ENCODE results near the gene HPCA. TPM values are rescaled to one million over a fixed set of nuclear protein-coding genes. Genes with fewer than 3 reads are reported as not detected.

The HPCA gene
- total and polyA plus RNA-seq, 2 of the 13 experiments (the other 11 are each of a cell fraction or from before 2014, with no cell fraction given) = not detected

GRCh38 chr1:32886004-32886827 is at the start of gene HPCA (continued):
- TF ChIP-seq MZF1 (CRISPR knock-in tag; IDR thresholded peaks at IDR 0.05; ENCODE audit: borderline replicate concordance) = peak; percentile 86; the same call in 1 of the 2 replicates
- no peak for TF ChIP-seq FUBP1 (CRISPR knock-in tag; IDR thresholded peaks at IDR 0.05; ENCODE audit: borderline replicate concordance)
- TF ChIP-seq ATF4 (CRISPR knock-in tag; IDR thresholded peaks at IDR 0.05) = peak in 1 of 2 experiments; percentile 72; a peak in 1 of 4 replicates
- TF ChIP-seq ATF7-NPFF (CRISPR knock-in tag; IDR thresholded peaks at IDR 0.05; ENCODE audit: low read depth) = peak; percentile 99
- peak; percentile 89 for TF ChIP-seq DBP (CRISPR knock-in tag; IDR thresholded peaks at IDR 0.05; ENCODE audit: not compliant biosample characterization)
- TF ChIP-seq NR2C2 (CRISPR knock-in tag; IDR thresholded peaks at IDR 0.05; ENCODE audit: borderline replicate concordance) = peak; percentile 39; the same call in 1 of the 2 replicates
- peak; percentile 56; the same call in 1 of the 2 replicates for TF ChIP-seq JUND (CRISPR knock-in tag; IDR thresholded peaks at IDR 0.05)
- TF ChIP-seq PHB2 (IDR thresholded peaks at IDR 0.05; ENCODE audit: partially characterized antibody) = no peak
- peak; percentile 99 for TF ChIP-seq ATF6 (CRISPR knock-in tag; conservative IDR thresholded peaks at IDR 0.05)
- TF ChIP-seq ZNF484 (CRISPR knock-in tag; IDR thresholded peaks at IDR 0.05; ENCODE audit: borderline replicate concordance, low read depth) = peak; percentile 90; the same call in 1 of the 2 replicates
- peak; percentile 90 for TF ChIP-seq ZFAT (CRISPR knock-in tag; conservative IDR thresholded peaks at IDR 0.05)
- peak; percentile 93 for TF ChIP-seq MIER3 (CRISPR knock-in tag; IDR thresholded peaks at IDR 0.05; ENCODE audit: borderline replicate concordance)
- peak; percentile 42 for TF ChIP-seq TBL1XR1 (IDR thresholded peaks at IDR 0.05; ENCODE audit: borderline replicate concordance, low read length, partially characterized antibody)
- TF ChIP-seq ZNF326 (CRISPR knock-in tag; IDR thresholded peaks at IDR 0.05; ENCODE audit: borderline replicate concordance) = no peak
- peak; percentile 89 for TF ChIP-seq CREBL2 (CRISPR knock-in tag; IDR thresholded peaks at IDR 0.05; ENCODE audit: borderline replicate concordance)
- peak; percentile 97 for TF ChIP-seq TMF1 (CRISPR knock-in tag; IDR thresholded peaks at IDR 0.05; ENCODE audit: low read depth)
- no peak for TF ChIP-seq ZNF24 (IDR thresholded peaks at IDR 0.05)
- TF ChIP-seq ZNF616 (CRISPR knock-in tag; IDR thresholded peaks at IDR 0.05; ENCODE audit: low read depth) = peak; percentile 95
- TF ChIP-seq TEAD2 (CRISPR knock-in tag; IDR thresholded peaks at IDR 0.05) = peak; percentile 91
- TF ChIP-seq ONECUT2 (CRISPR knock-in tag; IDR thresholded peaks at IDR 0.05) = peak; percentile 73; the same call in 1 of the 2 replicates
- 0 out of 2 replicates have a peak, but pooled peaks have one; percentile 63 for TF ChIP-seq ZNF569 (CRISPR knock-in tag; IDR thresholded peaks at IDR 0.05; ENCODE audit: borderline replicate concordance)
- peak; percentile 97 for TF ChIP-seq KLF12 (CRISPR knock-in tag; IDR thresholded peaks at IDR 0.05; ENCODE audit: borderline replicate concordance)
